DMS79 (cell line): ENCODE data around the gene ERRFI1.

Experiments
- DNase-seq: peaks from one replicate; lab custom pipeline; 2025; lab: John Stamatoyannopoulos, UW

Gene ERRFI1

GRCh38 chr1:8046391-8046790, 20.3 kb upstream of the ERRFI1 start:
- no peak for DNase-seq

GRCh38 chr1:8043621-8044020, 17.5 kb upstream of the ERRFI1 start:
- DNase-seq = no peak

DNA sequence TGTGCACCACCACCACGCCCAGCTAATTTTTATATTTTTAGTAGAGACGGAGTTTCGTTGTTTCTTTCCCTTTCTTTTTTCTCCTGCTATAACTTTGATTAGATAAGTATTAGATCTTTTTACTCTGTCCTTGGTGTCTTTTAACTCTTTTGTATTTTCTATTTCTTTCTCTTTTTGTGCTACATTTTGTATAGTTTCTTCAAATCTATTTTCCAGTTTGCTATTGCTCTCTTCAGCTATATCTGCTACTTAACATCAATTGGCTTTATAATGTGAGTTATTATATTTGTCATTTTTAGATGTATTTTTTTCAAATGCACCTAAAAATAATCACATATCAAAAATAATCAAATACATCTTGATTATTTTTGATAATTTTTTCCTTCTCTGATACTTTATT, 16.0 kb upstream of the ERRFI1 start:
- no peak for DNase-seq

- peak; percentile 72 for DNase-seq
Observed at GRCh38 chr1:8040586-8040985, 14.5 kb upstream of the ERRFI1 start.

- DNase-seq = no peak
Observed at GRCh38 chr1:8039071-8039470, 13.0 kb upstream of the ERRFI1 start.

- no peak for DNase-seq
Observed at GRCh38 chr1:8035289-8035688, 9.2 kb upstream of the ERRFI1 start.

DNA sequence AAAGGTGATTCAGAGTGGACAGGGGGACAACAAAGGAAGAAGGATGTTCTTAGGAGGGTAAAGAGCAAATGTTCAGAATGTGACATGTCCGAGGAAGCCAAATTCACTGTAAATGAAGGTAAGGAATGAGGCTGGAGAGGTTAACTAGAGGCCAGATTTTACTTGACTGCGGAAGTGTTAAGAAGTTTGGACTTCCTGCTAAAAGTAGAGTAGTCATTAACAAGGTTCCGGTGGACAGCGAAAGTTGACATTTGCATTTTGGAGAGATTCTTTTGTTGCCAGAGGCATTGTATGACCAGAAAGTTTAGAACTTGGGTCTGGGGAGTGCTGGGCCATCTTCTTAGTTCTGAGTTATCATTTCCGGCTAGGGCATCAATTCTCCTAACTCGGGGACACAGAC, 7.2 kb upstream of the ERRFI1 start:
- no peak for DNase-seq

DNA sequence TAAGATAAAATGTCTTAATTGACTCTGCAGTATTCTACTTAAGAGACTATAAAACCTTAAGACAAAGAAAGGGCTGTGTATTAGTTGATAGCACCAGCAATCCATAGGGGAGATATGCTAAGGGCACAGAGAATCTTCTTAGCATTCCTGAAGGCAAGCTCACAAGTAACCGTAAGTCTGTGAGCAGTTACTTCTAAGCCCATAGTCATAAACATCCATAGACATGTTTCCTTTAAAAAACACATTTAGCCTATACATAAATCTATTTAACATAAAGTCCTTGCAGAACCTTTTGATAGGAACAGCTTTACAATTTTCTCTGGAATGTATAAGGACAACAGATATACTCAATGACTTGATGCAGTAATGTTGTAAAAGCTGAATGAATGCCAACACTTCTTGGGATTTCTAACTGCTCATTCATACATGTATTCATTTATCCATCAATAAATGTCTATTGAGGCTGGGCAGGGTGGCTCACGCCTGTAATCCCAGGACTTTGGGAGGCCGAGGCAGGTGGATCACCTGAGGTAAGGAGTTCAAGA, 6.3 kb upstream of the ERRFI1 start:
- DNase-seq = no peak

GRCh38 chr1:8031176-8031785, 5.2 kb upstream of the ERRFI1 start:
- DNase-seq = no peak

- DNase-seq = no peak
Observed at GRCh38 chr1:8028571-8028910, 2.4 kb upstream of the ERRFI1 start.

GRCh38 chr1:8027748-8028570, 1.9 kb upstream of the ERRFI1 start:
- peak; percentile 29 for DNase-seq

- no peak for DNase-seq
Observed at GRCh38 chr1:8026976-8027747, 1.1 kb upstream of the ERRFI1 start.

- no peak for DNase-seq
Observed at GRCh38 chr1:8025671-8026144, 401 bp downstream of the ERRFI1 start.

GRCh38 chr1:8025061-8025670, 943 bp downstream of the ERRFI1 start:
- DNase-seq = no peak

DNA sequence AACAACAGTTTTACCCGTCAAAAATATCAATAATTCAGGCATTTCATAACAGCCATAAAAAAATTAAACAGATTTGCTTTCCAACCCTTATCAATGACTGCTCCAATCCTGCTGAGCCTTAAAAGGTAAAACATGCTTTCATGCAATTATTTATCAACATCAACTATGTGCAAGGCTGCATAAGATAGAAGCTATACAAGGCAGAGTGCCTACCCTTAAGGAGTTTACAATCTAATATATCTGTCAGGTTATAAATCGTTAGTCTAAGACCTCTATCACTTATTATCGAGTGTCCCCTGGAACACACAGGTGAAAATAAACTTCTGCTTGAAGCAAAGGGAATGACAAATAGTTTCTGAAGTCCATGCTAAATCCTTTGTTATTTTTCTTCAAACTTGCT, 1.8 kb downstream of the ERRFI1 start:
- DNase-seq = no peak

DNA sequence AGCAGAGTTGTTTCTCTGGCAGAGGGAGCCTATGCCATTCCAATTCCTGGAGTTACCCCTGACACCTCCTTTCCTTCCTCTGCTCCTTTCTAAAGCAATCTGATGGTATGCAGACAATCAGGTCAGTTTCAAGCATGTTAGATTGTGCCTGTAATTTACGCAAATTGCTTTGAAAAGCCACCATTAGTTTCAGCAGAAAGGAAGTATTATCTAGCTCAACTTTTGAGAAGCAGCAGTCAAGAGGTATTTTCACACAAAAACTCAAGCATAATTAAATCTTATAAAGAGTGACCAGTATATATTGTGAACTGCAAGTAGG, 2.2 kb downstream of the ERRFI1 start:
- no peak for DNase-seq

DNA sequence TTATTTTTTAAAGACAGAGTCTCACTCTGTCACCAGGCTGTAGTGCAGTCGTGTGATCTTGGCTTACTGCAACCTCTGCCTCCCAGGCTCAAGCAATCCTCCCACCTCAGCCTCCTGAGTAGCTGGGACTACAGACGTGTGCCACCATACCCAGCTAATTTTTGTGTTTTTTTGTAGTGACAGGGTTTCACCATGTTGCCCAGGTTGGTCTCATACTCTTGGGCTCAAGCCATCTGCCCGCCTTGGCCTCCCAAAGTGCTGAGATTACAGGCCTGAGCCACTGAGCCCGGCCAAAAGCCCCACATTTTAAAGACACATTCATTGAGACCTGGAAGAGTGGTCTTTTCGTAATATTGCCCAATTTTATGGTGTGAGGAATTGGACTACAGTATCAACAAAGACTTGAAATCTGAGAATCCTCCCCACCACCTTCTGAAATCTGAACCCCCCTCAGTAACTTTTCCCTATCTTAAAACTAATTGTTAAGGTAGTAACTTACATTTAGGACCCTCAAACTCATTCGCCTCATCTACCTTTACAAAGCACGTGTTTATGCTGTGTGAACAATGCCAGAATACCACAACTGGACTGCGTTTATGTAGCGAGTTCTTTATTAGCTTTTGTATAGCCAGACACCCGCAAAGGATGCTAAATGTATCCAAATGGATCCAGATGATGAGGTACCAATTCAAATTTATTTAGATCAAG, 2.7 kb downstream of the ERRFI1 start:
- DNase-seq = no peak

DNA sequence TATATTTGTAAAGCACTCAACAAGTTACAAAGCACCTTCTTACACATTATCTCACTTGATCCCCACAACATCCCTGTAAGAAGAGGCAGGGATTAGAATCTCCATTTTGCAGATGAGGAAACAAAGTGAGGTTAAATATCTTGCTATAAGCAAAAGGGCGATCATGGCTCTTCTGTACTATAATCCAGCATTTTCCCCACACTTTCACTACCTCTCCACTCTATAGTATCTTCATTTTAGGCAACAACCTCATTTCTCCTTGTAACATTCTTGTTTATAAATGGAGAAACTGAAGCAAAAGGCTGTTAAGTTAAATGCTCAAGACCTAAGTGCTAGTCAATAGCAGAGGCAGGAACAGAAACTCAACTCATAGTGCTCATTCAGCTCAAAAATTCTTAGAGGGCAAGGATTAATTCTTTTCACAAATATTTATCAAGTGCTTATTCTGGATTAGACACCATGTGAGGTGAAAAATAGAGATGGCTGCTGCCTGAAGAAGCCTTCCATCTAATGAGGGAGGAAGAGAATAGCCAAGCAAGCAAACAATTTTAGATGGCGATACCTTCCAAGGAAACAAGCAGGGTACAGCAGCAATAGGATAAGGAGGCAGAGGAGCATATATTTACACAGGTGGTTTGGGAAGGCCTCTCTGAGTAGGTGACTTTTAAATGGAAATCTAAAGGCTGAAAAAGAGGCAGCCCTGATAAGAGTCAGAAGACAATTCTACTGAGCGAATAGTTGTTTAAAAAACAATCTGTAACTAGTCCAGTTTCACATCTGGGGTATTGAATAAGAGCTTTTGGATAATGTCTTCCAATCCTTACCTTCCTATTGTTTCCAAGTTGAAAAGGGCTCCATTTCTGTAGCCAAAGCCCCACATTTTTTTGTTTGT, 3.5 kb downstream of the ERRFI1 start:
- DNase-seq = no peak

DNA sequence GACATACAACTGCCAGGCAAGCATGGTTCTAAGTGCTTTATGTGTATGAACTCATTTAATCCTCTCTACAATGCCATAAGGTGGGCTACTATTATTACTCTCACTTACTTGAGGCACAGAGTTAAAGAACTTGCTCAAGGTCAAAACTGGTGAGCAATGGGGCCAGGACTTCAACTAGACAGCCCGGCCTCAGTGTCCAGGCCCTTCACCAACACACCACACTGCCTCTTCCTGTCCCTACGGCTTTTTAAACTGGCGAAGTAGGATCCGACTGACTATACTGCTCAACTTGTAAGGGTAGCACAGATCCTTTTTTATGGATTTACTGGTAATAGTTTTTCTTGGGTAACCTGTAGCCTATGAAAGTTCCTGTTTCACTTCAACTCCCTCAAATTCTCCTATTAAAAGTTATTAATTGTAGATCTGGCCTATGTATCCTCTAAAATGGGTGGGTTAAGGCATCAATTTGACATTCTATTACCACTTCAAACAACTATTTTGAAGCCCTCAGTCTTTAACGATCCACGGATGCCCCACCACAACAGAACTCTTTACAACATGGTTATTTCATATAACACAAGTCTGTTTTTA, 4.3 kb downstream of the ERRFI1 start:
- no peak for DNase-seq

DNA sequence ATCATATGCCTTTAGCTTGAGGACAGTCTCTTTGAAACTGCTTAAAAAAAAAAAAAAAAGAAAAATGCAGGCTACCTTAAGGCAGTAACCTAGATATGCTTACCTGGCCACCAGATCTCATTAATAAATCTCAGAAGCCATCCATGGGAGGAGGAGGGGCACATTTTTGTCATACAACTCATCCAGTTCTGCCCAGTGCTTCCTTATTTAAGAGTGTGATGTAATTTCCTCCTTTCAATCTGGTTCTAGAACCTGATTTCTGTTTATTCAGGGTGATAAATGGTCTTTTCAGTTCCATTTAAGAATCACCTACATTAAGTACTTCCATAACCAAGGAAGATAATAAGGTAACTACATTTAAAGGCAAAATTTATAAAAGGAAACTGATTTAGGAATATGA, 6.1 kb downstream of the ERRFI1 start:
- no peak for DNase-seq
